ENCODE results near the gene TRABD.
"Not testable (repeated sequence)": the region's sequence is repeated elsewhere in the genome, so short reads cannot be mapped to it uniquely, and the experiment has no call there.

TRABD gene, protein sequence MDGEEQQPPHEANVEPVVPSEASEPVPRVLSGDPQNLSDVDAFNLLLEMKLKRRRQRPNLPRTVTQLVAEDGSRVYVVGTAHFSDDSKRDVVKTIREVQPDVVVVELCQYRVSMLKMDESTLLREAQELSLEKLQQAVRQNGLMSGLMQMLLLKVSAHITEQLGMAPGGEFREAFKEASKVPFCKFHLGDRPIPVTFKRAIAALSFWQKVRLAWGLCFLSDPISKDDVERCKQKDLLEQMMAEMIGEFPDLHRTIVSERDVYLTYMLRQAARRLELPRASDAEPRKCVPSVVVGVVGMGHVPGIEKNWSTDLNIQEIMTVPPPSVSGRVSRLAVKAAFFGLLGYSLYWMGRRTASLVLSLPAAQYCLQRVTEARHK

DNA sequence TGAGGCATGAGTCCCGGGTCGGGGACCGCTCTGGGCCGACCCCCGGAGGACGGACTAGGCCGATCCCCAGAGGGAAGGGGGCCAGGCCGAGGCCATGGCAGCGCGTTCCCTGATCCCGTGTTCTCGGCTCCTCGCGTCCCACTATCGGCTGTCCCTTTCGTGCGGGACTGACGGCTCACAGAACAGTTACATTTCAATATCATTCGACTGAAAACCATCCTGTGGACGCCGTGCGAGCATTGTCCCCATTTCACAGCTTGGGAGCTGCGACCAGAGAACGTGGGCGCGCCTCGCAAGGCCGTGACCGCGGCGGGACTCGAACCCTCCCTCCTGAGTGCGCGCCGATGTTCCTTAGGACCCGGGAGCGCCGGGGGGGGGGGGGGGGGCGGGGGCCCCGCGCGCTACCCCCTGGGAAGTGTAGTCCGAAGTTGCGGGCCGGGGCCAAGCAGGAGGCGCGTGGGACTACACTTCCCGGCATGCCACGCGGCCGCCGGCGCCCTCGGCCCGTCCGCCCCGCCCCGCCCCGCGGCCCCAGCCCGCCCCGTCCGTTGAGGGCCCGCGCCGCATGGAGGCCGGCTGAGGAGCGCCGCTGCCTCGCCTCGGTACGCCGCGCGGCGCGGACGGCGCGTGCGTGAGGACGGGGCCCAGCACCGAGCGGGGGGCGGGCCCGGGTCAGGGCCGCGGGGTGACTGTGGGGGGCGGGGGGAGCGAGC is at the start of gene TRABD:
TRABD (plus strand) TSS at position 539 of the 713 bp plus-strand sequence. CDS start 7,148 bp downstream, outside the sequence.
- Histone ChIP-seq H3K36me3 (ENCODE audit: insufficient read depth, low read length) (no peaks in the 10 kb centered on the region), H3K27me3 (ENCODE audit: insufficient read depth, low read length) (no peaks in the 10 kb centered on the region), H3K4me3 (ENCODE audit: low read depth, low read length) (peak within 1 kb of the TSS; percentile 85), H3K4me1 (ENCODE audit: control insufficient read depth, insufficient read depth, low read length, unreplicated experiment) (peaks cover 10% of the 10 kb centered on the region), H3K27ac (ENCODE audit: low read depth, low read length) (no peak within 1 kb of the TSS), H2AFZ (ENCODE audit: low read length, unreplicated experiment) (peak within 1 kb of the TSS; percentile 65), H3K79me2 (ENCODE audit: control insufficient read depth, insufficient read depth, low read length, unreplicated experiment) (peaks cover 16% of the 10 kb centered on the region)

DNA sequence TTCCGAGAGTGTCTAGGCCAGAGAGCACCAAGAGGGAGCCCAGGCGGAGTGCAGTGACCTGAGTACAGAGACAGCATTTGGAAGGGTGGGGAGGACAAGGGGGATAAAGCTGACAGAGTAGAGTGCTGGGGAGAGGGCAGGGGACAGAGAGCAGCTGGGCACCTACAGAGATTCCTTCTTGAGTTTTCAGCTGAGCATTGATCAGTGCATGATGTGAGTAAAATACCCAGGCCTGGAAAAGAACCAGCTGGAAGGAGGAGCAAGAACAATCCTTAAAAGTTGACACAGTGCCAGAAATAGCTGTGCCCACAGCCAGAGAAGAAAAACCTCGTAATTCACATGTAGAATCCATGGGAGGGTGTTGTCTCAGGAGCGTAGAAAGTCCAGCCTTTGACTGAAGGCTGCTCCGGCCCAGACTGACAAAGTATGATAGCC is 49.1 kb upstream of the TRABD start:
- no peak overlapping the region for H3K4me3 ChIP-seq (ENCODE audit: low read depth, low read length)
- no peak overlapping the region for H3K27ac ChIP-seq (ENCODE audit: low read depth, low read length)
- no peaks in the 10 kb centered on the region for H3K4me1 ChIP-seq (ENCODE audit: control insufficient read depth, insufficient read depth, low read length, unreplicated experiment)
- H2AFZ ChIP-seq (ENCODE audit: low read length, unreplicated experiment): no peak overlapping the region
- H3K79me2 ChIP-seq (ENCODE audit: control insufficient read depth, insufficient read depth, low read length, unreplicated experiment): no peaks in the 10 kb centered on the region
- H3K27me3 ChIP-seq (ENCODE audit: insufficient read depth, low read length): no peaks in the 10 kb centered on the region
- no peaks in the 10 kb centered on the region for H3K36me3 ChIP-seq (ENCODE audit: insufficient read depth, low read length)

DNA sequence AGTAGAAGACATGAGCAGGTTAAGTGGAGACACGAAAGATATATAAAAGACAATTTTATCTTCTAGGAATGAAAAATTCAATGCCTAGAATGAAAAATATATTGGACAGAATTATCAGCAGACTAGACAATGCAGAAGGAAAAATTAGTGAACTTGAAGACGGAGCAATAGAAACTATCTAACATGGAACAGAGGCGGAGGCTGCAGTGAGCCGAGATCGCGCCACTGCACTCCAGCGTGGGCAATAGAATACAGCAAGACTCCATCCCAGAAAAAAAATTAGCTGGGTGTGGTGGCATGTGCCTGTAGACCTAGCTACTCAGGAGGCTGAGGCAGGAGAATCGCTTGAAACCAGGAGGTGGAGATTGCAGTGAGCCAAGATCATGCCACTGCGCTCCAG is 48.4 kb upstream of the TRABD start:
- not testable (repeated sequence) for H3K4me1 ChIP-seq (ENCODE audit: control insufficient read depth, insufficient read depth, low read length, unreplicated experiment); H3K79me2 ChIP-seq (ENCODE audit: control insufficient read depth, insufficient read depth, low read length, unreplicated experiment); H2AFZ ChIP-seq (ENCODE audit: low read length, unreplicated experiment); H3K36me3 ChIP-seq (ENCODE audit: insufficient read depth, low read length); H3K27me3 ChIP-seq (ENCODE audit: insufficient read depth, low read length); H3K4me3 ChIP-seq (ENCODE audit: low read depth, low read length); H3K27ac ChIP-seq (ENCODE audit: low read depth, low read length)

DNA sequence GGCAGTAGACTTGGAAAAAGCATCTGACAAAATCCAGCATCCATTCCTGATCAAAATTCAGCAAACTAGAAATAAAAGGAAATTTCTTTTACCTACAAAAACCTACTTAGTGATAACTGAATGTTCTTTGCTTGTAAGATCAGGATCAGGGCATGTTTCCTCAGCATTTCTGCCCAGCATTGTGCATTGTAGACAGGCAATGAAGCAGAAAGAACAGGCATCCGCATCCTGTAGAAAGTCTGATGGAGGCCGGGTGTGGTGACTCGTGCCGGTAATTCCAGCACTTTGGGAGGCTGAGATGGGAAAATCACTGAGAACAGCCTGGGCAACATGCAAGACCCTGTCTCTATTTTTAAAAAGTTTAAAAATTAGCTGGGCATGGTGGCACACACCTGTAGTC is 47.7 kb upstream of the TRABD start:
- Histone ChIP-seq H3K36me3 (ENCODE audit: insufficient read depth, low read length) (no peaks in the 10 kb centered on the region), H3K27me3 (ENCODE audit: insufficient read depth, low read length) (no peaks in the 10 kb centered on the region), H3K27ac (ENCODE audit: low read depth, low read length) (no peak overlapping the region), H2AFZ (ENCODE audit: low read length, unreplicated experiment) (no peak overlapping the region), H3K4me1 (ENCODE audit: control insufficient read depth, insufficient read depth, low read length, unreplicated experiment) (no peaks in the 10 kb centered on the region), H3K79me2 (ENCODE audit: control insufficient read depth, insufficient read depth, low read length, unreplicated experiment) (no peaks in the 10 kb centered on the region), H3K4me3 (ENCODE audit: low read depth, low read length) (no peak overlapping the region)

DNA sequence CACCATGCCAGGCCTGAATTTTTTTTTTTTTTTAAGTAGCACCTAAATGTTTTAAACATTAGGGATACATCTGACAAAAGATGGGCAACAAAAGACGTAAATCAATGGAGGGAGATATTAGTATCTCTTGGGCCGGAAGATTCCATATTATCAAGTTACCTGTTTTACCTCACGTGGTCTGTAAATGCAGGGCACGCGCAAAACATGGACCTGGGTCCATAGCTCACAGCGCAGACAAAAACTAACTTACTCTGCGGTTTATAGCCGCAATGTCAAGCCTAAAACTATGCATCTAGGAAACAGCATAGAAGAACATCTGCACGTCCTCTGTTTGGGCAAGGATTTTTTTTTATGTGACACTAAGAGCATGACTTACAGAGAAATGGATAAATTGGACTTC is 46.7 kb upstream of the TRABD start:
- no peak overlapping the region for H3K27ac ChIP-seq (ENCODE audit: low read depth, low read length)

DNA sequence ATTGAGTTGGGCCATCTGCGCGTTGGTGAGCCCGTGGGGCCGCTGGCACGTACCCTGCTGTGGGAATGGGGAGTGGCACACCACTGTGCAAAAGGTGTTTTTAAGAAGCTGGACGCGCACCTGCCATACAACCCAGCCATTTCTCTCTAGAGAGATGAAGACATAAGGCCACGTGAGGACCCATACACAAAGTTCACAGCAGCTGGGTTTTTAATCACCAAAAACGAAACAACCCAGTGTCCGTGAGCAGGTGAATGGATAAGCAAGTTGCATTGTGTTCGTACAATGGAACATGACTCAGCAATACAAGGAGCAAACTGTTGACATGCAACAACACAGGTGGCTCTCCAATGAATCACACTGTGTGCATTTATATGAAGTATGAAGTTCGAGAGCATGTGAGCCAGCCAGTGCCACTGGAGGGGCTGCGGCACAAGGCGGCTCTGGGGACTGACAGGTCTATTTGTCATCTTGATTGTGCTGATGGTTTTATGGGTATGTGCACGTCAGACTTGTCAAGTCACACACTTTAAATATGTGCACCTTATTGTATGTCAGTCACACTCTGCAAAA is 45.8 kb upstream of the TRABD start:
- Histone ChIP-seq H3K27ac (ENCODE audit: low read depth, low read length) (no peak overlapping the region), H3K4me3 (ENCODE audit: low read depth, low read length) (no peak overlapping the region), H3K27me3 (ENCODE audit: insufficient read depth, low read length) (no peaks in the 10 kb centered on the region), H3K79me2 (ENCODE audit: control insufficient read depth, insufficient read depth, low read length, unreplicated experiment) (no peaks in the 10 kb centered on the region), H3K4me1 (ENCODE audit: control insufficient read depth, insufficient read depth, low read length, unreplicated experiment) (no peaks in the 10 kb centered on the region), H3K36me3 (ENCODE audit: insufficient read depth, low read length) (no peaks in the 10 kb centered on the region), H2AFZ (ENCODE audit: low read length, unreplicated experiment) (no peak overlapping the region)

More for the DNA sequence above, 46.7 kb upstream of the TRABD start:
- Histone ChIP-seq H3K4me1 (ENCODE audit: control insufficient read depth, insufficient read depth, low read length, unreplicated experiment) (no peaks in the 10 kb centered on the region), H3K4me3 (ENCODE audit: low read depth, low read length) (no peak overlapping the region), H2AFZ (ENCODE audit: low read length, unreplicated experiment) (no peak overlapping the region), H3K27me3 (ENCODE audit: insufficient read depth, low read length) (no peaks in the 10 kb centered on the region), H3K36me3 (ENCODE audit: insufficient read depth, low read length) (no peaks in the 10 kb centered on the region), H3K79me2 (ENCODE audit: control insufficient read depth, insufficient read depth, low read length, unreplicated experiment) (no peaks in the 10 kb centered on the region)

DNA sequence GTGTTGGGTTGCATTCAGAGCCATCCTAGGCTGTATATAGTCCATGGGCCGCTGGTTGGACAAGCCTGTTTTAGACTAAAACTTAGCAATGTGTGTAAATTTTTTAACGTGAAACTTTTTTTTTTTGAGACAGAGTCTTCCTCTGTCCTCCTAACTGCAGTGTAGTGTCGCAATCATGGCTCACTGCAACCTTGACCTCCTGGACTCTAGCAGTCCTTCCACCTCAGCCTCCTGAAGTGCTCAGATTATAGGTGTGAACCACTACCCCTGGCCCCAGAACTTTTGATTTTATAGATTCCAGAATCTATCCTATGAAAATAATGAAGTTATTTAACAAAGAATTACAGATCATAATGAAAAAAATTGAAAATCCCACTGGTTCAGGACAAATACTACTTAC is 45.1 kb upstream of the TRABD start:
- H3K36me3 ChIP-seq (ENCODE audit: insufficient read depth, low read length): no peaks in the 10 kb centered on the region
- H3K27me3 ChIP-seq (ENCODE audit: insufficient read depth, low read length): no peaks in the 10 kb centered on the region
- no peaks in the 10 kb centered on the region for H3K4me1 ChIP-seq (ENCODE audit: control insufficient read depth, insufficient read depth, low read length, unreplicated experiment)
- no peak overlapping the region for H3K27ac ChIP-seq (ENCODE audit: low read depth, low read length)
- no peak overlapping the region for H3K4me3 ChIP-seq (ENCODE audit: low read depth, low read length)
- H3K79me2 ChIP-seq (ENCODE audit: control insufficient read depth, insufficient read depth, low read length, unreplicated experiment): no peaks in the 10 kb centered on the region
- H2AFZ ChIP-seq (ENCODE audit: low read length, unreplicated experiment): no peak overlapping the region

DNA sequence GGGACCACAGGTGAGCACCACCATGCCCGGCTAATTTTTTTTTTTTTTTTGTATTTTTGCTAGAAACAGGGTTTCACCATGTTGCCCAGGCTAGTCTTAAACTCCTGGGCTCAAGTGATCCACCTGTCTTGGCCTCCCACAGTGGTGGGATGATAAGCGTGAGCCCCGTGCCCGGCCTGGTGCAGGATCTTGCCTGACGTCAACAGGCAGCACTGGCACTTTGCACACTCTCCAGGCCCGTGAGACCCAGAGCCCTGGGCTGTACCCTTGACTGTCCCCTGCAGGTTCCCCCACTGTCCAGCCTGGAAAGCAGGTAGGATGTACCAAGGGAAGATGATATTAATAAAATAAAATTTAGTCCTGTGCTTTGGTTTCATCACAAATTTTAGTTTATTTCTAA is 44.3 kb upstream of the TRABD start:
- Histone ChIP-seq H3K4me1 (ENCODE audit: control insufficient read depth, insufficient read depth, low read length, unreplicated experiment) (no peaks in the 10 kb centered on the region), H3K4me3 (ENCODE audit: low read depth, low read length) (no peak overlapping the region), H3K79me2 (ENCODE audit: control insufficient read depth, insufficient read depth, low read length, unreplicated experiment) (no peaks in the 10 kb centered on the region), H3K27me3 (ENCODE audit: insufficient read depth, low read length) (no peaks in the 10 kb centered on the region), H3K36me3 (ENCODE audit: insufficient read depth, low read length) (no peaks in the 10 kb centered on the region), H2AFZ (ENCODE audit: low read length, unreplicated experiment) (no peak overlapping the region), H3K27ac (ENCODE audit: low read depth, low read length) (no peak overlapping the region)

DNA sequence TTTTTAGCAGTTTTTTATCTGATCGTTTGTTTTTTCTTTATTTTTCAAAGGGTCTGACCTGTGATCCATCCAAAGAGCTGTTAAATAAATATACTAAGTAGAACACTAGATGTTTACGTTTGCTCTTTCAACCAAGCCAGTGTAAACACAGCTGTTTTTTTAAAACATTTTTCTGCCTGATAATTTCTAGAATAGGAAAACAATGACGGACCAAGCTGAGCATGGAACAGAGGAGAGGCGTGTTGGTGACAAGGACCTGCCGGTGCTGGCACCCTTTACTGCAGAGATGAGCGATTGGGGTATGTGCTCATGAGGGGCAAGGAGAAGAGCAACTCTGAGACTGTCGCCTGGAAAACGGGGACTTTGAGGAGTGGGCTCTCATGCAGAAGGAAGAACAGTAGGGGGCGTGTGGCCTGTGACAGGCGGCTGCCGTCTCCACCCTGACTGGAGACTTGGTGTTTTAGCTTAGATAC is 43.8 kb upstream of the TRABD start:
- H3K36me3 ChIP-seq (ENCODE audit: insufficient read depth, low read length): no peaks in the 10 kb centered on the region
- H3K79me2 ChIP-seq (ENCODE audit: control insufficient read depth, insufficient read depth, low read length, unreplicated experiment): no peaks in the 10 kb centered on the region
- no peaks in the 10 kb centered on the region for H3K4me1 ChIP-seq (ENCODE audit: control insufficient read depth, insufficient read depth, low read length, unreplicated experiment)
- no peak overlapping the region for H3K27ac ChIP-seq (ENCODE audit: low read depth, low read length)
- no peak overlapping the region for H2AFZ ChIP-seq (ENCODE audit: low read length, unreplicated experiment)
- H3K4me3 ChIP-seq (ENCODE audit: low read depth, low read length): no peak overlapping the region
- no peaks in the 10 kb centered on the region for H3K27me3 ChIP-seq (ENCODE audit: insufficient read depth, low read length)

DNA sequence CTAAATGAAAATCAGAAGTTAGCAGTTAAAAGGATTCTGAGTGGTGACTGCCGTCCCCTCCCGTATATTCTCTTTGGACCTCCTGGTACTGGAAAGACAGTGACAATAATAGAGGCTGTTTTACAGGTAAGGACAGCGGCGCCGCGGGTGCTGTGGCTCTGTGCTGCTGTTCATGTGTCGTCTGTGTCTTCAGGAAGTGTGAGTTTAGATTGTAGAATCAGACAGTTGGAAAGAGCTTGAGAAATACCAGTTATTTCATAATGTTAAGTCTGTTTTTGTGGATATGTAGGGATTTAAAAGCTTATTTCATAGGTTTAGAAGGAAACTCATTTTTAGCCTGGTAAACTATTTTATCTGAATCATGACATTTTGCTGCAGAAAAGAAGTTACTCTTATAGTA is 42.6 kb upstream of the TRABD start:
- H3K79me2 ChIP-seq (ENCODE audit: control insufficient read depth, insufficient read depth, low read length, unreplicated experiment): no peaks in the 10 kb centered on the region
- H3K4me1 ChIP-seq (ENCODE audit: control insufficient read depth, insufficient read depth, low read length, unreplicated experiment): no peaks in the 10 kb centered on the region
- H2AFZ ChIP-seq (ENCODE audit: low read length, unreplicated experiment): no peak overlapping the region
- no peak overlapping the region for H3K27ac ChIP-seq (ENCODE audit: low read depth, low read length)
- H3K36me3 ChIP-seq (ENCODE audit: insufficient read depth, low read length): no peaks in the 10 kb centered on the region
- no peaks in the 10 kb centered on the region for H3K27me3 ChIP-seq (ENCODE audit: insufficient read depth, low read length)
- no peak overlapping the region for H3K4me3 ChIP-seq (ENCODE audit: low read depth, low read length)
